Keratinocyte (primary cell): Measurements from ENCODE around the gene SIK3. TPM values are rescaled to one million over a fixed set of nuclear protein-coding genes. Genes with fewer than 3 reads are reported as not detected.

ENCODE experiments used
- DNase-seq: peaks from one replicate; pipeline ENCODE4 v3.0.0-alpha.2; 2011; ENCODE audit warnings: low read depth, missing footprints, low spot score
- FAIRE-seq: peaks from 2 replicates; lab custom pipeline; 2011; peaks lifted over from hg19 to GRCh38; lab: Jason Lieb, UNC
- H2AFZ ChIP-seq: 2 replicates; pipeline ENCODE4 v1.6.0; 2012; ENCODE audit warnings: low read length, control low read depth, inconsistent platforms; ENCODE audit not compliant: control insufficient read depth
- H3K27ac ChIP-seq: 2 replicates; pipeline ENCODE4 v1.5.1; 2011; ENCODE audit warnings: low read length; ENCODE audit not compliant: control insufficient read depth, insufficient read depth
- H3K27me3 ChIP-seq: 3 replicates; pipeline ENCODE4 v1.6.0; 2011; ENCODE audit warnings: low read length; ENCODE audit not compliant: control insufficient read depth, insufficient read depth; ENCODE audit errors: extremely low read depth
- H3K36me3 ChIP-seq, 2 experiments: 2 replicates in 1 of 2; 3 replicates in 1 of 2; pipeline ENCODE4 v1.5.1; 2011; ENCODE audit warnings: low read length in 2 of 2, mild to moderate bottlenecking in 1 of 2; ENCODE audit not compliant: control insufficient read depth in 2 of 2, insufficient read depth in 2 of 2; ENCODE audit errors: extremely low read depth in 1 of 2
- H3K4me1 ChIP-seq: 3 replicates; pipeline ENCODE4 v1.5.1; 2011; ENCODE audit warnings: low read length; ENCODE audit not compliant: control insufficient read depth, insufficient read depth; ENCODE audit errors: extremely low read depth
- H3K4me2 ChIP-seq: 3 replicates; pipeline ENCODE4 v1.6.0; 2011; ENCODE audit warnings: low read depth, low read length; ENCODE audit not compliant: control insufficient read depth, insufficient read depth; ENCODE audit errors: extremely low read depth
- H3K4me3 ChIP-seq, 3 experiments: fragments of 200-600 bp in 1 of 3; sonication (generic) in 1 of 3; 2 replicates in 2 of 3; 3 replicates in 1 of 3; pipeline ENCODE4 v1.5.1; 2011 to 2016; ENCODE audit warnings: low read length in 3 of 3, mild to moderate bottlenecking in 3 of 3, control low read depth in 2 of 3, inconsistent platforms in 1 of 3, low read depth in 1 of 3, mixed read lengths in 1 of 3, mixed run types in 1 of 3, moderate library complexity in 1 of 3; ENCODE audit not compliant: control insufficient read depth in 2 of 3, insufficient read depth in 2 of 3; ENCODE audit errors: extremely low read depth in 1 of 3
- H3K79me2 ChIP-seq: 2 replicates; pipeline ENCODE4 v1.6.0; 2012; ENCODE audit warnings: low read length; ENCODE audit not compliant: control insufficient read depth, insufficient read depth
- H3K9ac ChIP-seq: 3 replicates; pipeline ENCODE4 v1.6.0; 2011; ENCODE audit warnings: low read length; ENCODE audit not compliant: control insufficient read depth, insufficient read depth; ENCODE audit errors: extremely low read depth
- H3K9me1 ChIP-seq: 3 replicates; pipeline ENCODE4 v1.6.0; 2011; ENCODE audit warnings: low read length; ENCODE audit not compliant: control insufficient read depth, insufficient read depth; ENCODE audit errors: extremely low read depth
- H3K9me3 ChIP-seq: 2 replicates; pipeline ENCODE4 v1.5.1; 2012; ENCODE audit warnings: low read depth, low read length; ENCODE audit not compliant: control insufficient read depth
- H4K20me1 ChIP-seq: 3 replicates; pipeline ENCODE4 v1.6.0; 2011; ENCODE audit warnings: low read length; ENCODE audit not compliant: control insufficient read depth, insufficient read depth; ENCODE audit errors: extremely low read depth
- CTCF ChIP-seq, 3 experiments: IDR thresholded peaks in 1 of 3; conservative IDR thresholded peaks in 1 of 3; optimal IDR thresholded peaks in 1 of 3; 2 replicates in 2 of 3; 3 replicates in 1 of 3; pipeline versions ENCODE3 to v1.5.1; 2011; ENCODE audit warnings: low read length in 3 of 3, mild to moderate bottlenecking in 3 of 3, moderate library complexity in 2 of 3, control low read depth in 1 of 3, inconsistent platforms in 1 of 3; ENCODE audit not compliant: insufficient read depth in 2 of 3; ENCODE audit errors: extremely low read depth in 1 of 3
- EZH2 ChIP-seq: IDR thresholded peaks from one replicate; pipeline ENCODE4 v1.6.1; 2012; ENCODE audit warnings: inconsistent platforms, mild to moderate bottlenecking, low read length, moderate library complexity
- dilution Hi-C: fragments of 300-500 bp; cut with MboI; formaldehyde crosslinking; loops from one replicate; pipeline ENCODE4 v1.7.0; 2020; ENCODE audit warnings: low sequenced_read_pairs; ENCODE audit not compliant: extremely low pct_ligation_motif_present
- polyA plus RNA-seq, 5 experiments: library from polyadenylated mRNA; depleted of rRNA in 3 of 5; stranded (reverse) in 3 of 5; stranded (forward) in 1 of 5; unstranded in 1 of 5; fragments of >200 nt; gene quantifications; 1 replicate in 1 of 5; 2 replicates in 3 of 5; 3 replicates in 1 of 5; pipeline versions ENCODE4 v1.2.1 to v1.2.3, GENCODE V29; 2011 to 2012; ENCODE audit warnings: missing spikeins in 2 of 5, low read depth in 1 of 5, low replicate concordance in 1 of 5

SIK3 gene
- polyA plus RNA-seq, 1 donor (not counting 4 experiments of a cell fraction or from before 2014, with no cell fraction given) = 8.2 TPM

- no peaks in the 10 kb centered on the region for H3K9me3 ChIP-seq
- no peak overlapping the region for H2AFZ ChIP-seq
- dilution Hi-C loops = no loop called here
- H3K36me3 ChIP-seq = no peaks in the 10 kb centered on the region
- DNase-seq (no peak), FAIRE-seq (no peak)
- H3K4me1 ChIP-seq = peaks cover 15% of the 10 kb centered on the region
- peaks cover 2% of the 10 kb centered on the region for H3K9me1 ChIP-seq
- no peak overlapping the region for H3K9ac ChIP-seq
- no peak overlapping the region for H3K4me2 ChIP-seq
- H3K27ac ChIP-seq = no peak overlapping the region
- no peak for TF ChIP-seq EZH2
- no peak for TF ChIP-seq CTCF (optimal IDR thresholded peaks at IDR 0.05 in 1 of 3, IDR thresholded peaks at IDR 0.05 in 1 of 3, conservative IDR thresholded peaks at IDR 0.05 in 1 of 3; ENCODE audit: extremely low read depth in 1 of 3, insufficient read depth in 2 of 3, low read length in 3 of 3)
- no peaks in the 10 kb centered on the region for H3K27me3 ChIP-seq
- H3K79me2 ChIP-seq = peaks cover 48% of the 10 kb centered on the region
- no peaks in the 10 kb centered on the region for H4K20me1 ChIP-seq
- no peak overlapping the region for H3K4me3 ChIP-seq
These were observed 81.5 kb downstream of the SIK3 start for GRCh38 chr11:117016747-117017146.

GRCh38 chr11:117016246-117016645, 82.0 kb downstream of the SIK3 start:
- H2AFZ ChIP-seq = no peak overlapping the region
- H3K9me3 ChIP-seq = no peaks in the 10 kb centered on the region
- no peaks in the 10 kb centered on the region for H3K36me3 ChIP-seq
- H3K4me3 ChIP-seq = no peak overlapping the region
- peaks cover 19% of the 10 kb centered on the region for H3K4me1 ChIP-seq
- no peak overlapping the region for H3K9ac ChIP-seq
- DNase-seq (no peak), FAIRE-seq (no peak)
- peaks cover 45% of the 10 kb centered on the region for H3K79me2 ChIP-seq
- dilution Hi-C loops = no loop called here
- H3K9me1 ChIP-seq = peaks cover 2% of the 10 kb centered on the region
- H4K20me1 ChIP-seq = no peaks in the 10 kb centered on the region
- no peak overlapping the region for H3K27ac ChIP-seq
- no peaks in the 10 kb centered on the region for H3K27me3 ChIP-seq
- TF ChIP-seq CTCF (optimal IDR thresholded peaks at IDR 0.05 in 1 of 3, IDR thresholded peaks at IDR 0.05 in 1 of 3, conservative IDR thresholded peaks at IDR 0.05 in 1 of 3; ENCODE audit: extremely low read depth in 1 of 3, insufficient read depth in 2 of 3, low read length in 3 of 3) = no peak
- no peak for TF ChIP-seq EZH2
- H3K4me2 ChIP-seq = no peak overlapping the region
